ENCODE measurements around the gene CEP83.
"Not testable (repeated sequence)": the region's sequence is repeated elsewhere in the genome, so short reads cannot be mapped to it uniquely, and the experiment has no call there.

The CEP83 gene

GRCh38 chr12:94433744-94434143, 25.9 kb downstream of the CEP83 start:
- no peak for DNase-seq

- DNase-seq: no peak
Observed at GRCh38 chr12:94430304-94430703, 29.4 kb downstream of the CEP83 start.

- no peak for DNase-seq
Observed at GRCh38 chr12:94429633-94430032, 30.0 kb downstream of the CEP83 start.

- no peak for DNase-seq
Observed at GRCh38 chr12:94429191-94429590, 30.5 kb downstream of the CEP83 start.

- no peak for DNase-seq
Observed at GRCh38 chr12:94427501-94428381, 31.9 kb downstream of the CEP83 start.

GRCh38 chr12:94426049-94426448, 33.6 kb downstream of the CEP83 start:
- no peak for DNase-seq

- not testable (repeated sequence) for DNase-seq
Observed at GRCh38 chr12:94424830-94425229, 34.8 kb downstream of the CEP83 start.

GRCh38 chr12:94421868-94422740, 37.6 kb downstream of the CEP83 start:
- no peak for DNase-seq

- DNase-seq: no peak
Observed at GRCh38 chr12:94418517-94418916, 41.1 kb downstream of the CEP83 start.

- no peak for DNase-seq
Observed at GRCh38 chr12:94416613-94417012, 43.1 kb downstream of the CEP83 start.

GRCh38 chr12:94415066-94415465, 44.6 kb downstream of the CEP83 start:
- no peak for DNase-seq

- DNase-seq: no peak
Observed at GRCh38 chr12:94405413-94406116, 54.1 kb downstream of the CEP83 start.

- no peak for DNase-seq
Observed at GRCh38 chr12:94404854-94405253, 54.8 kb downstream of the CEP83 start.

GRCh38 chr12:94401326-94401725, 58.3 kb downstream of the CEP83 start:
- no peak for DNase-seq

GRCh38 chr12:94398685-94399084, 61.0 kb downstream of the CEP83 start:
- DNase-seq: not testable (repeated sequence)

GRCh38 chr12:94397401-94397800, 62.3 kb downstream of the CEP83 start:
- no peak for DNase-seq

- DNase-seq: not testable (repeated sequence)
Observed at GRCh38 chr12:94396014-94396413, 63.7 kb downstream of the CEP83 start.

GRCh38 chr12:94390130-94390485, 69.6 kb downstream of the CEP83 start:
- no peak for DNase-seq

- peak; percentile 80 for DNase-seq
Observed at GRCh38 chr12:94389482-94390129, 70.1 kb downstream of the CEP83 start.

GRCh38 chr12:94386422-94386821, 73.2 kb downstream of the CEP83 start:
- no peak for DNase-seq

GRCh38 chr12:94384030-94384429, 75.6 kb downstream of the CEP83 start:
- DNase-seq: no peak

GRCh38 chr12:94380507-94380906, 79.2 kb downstream of the CEP83 start:
- DNase-seq: peak; percentile 4
